Measurements from ENCODE around the gene PCCA.
"Not testable (repeated sequence)": the region's sequence is repeated elsewhere in the genome, so short reads cannot be mapped to it uniquely, and the experiment has no call there.

The PCCA gene

DNA sequence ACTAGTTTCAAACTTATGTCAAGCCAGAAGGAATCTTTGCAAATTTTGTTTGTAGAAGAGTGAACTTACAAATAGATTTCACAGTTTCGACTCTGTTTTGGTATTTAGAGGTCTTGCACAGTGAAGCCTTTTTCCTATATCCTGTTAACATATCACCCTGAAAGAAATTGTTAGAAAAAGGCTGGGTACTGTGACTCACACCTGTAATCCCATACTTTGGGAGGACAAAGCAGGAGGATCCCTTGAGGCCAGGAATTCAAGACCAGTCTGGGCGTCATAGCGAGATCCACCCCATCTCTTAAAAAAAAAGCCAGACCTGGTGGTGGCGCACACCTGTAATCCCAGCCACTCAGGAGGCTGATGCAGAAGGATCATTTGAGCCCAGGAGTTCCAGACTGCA, 275.7 kb downstream of the PCCA start:
- no peak for DNase-seq

DNA sequence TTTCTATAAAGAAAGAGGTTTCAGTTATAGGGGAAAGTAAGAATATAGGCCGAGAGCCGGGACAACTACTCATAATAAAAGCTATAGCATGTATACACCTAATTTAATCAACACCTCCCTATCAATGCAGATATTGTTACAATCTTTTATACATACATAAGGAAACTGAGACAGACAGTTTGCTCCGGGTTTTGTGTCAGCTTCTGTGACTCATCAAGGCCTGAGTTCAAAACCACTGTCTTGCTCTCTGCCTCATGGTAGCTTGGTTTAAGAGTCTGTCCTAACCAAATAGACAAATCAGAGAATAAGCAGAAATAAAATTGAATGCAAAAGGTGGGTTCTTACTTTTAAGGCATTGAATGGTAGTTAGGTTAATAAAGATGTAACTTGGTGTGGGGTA, 276.8 kb downstream of the PCCA start:
- no peak for DNase-seq

DNA sequence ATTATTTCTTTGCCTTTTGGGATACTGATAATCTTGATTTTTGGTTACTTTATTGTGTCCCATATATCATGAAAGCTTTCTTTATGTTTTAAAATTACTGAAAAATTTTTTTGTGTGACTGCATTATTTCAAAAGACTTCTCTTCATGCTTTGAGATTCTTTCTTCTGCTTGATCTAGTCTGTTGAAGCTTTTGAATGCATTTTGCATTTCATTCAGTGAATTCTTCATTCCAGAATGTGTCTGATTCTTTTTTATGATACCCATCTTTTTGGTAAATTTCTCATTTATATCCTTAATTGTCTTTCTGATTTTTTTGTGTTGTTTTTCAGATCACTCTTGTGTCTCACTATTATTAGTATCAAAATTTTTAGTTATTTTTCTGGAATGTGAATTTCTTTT, 289.6 kb downstream of the PCCA start:
- no peak for DNase-seq

DNA sequence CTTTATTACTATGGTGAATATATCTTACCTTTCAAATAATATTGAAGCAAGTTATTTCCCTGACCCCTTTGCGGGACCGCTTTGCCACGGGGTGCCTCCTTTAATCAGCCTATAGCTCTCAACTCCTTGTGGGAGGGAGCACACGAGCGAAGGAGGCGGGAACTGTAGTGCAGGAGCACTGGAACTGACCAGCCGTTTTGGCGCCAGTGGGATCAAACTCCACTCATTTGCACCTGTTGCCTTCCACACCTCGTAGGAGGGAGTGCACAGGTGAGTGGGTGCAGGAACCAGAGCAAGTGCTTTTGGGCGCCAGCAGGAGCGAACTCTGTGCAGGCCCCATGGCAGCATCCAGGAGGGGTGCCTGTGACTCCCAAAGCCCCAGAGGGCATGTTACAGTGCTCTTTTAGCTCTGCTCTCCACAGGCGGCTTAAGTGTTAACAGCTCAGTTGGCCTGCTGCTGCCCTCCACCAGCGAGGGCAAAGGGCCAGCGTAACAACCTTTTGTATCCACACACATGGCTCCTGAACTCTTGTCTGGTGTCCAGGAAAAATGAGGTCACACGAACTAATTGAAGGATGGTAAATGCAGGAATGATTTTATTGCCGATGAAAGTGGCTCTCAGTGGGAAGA, 292.8 kb downstream of the PCCA start:
- DNase-seq = no peak

DNA sequence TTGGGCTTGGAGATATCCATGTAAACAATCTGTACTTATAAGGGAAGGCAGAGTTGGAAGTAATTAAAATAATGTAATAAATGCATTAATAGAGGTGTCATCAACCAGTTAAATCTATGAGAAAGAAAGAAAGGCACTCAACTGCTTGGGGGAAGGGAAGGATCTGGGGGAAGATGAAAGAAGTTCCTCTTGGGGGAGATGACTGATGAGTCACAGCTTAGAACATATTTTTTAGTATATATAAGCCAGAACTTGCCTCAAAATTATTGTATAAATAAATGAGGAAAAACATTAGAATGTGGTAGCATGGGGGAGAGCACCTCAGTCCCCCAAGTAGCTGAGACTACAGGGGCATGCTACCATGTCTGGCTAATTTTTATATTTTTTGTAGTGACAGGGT, 293.9 kb downstream of the PCCA start:
- DNase-seq = no peak

DNA sequence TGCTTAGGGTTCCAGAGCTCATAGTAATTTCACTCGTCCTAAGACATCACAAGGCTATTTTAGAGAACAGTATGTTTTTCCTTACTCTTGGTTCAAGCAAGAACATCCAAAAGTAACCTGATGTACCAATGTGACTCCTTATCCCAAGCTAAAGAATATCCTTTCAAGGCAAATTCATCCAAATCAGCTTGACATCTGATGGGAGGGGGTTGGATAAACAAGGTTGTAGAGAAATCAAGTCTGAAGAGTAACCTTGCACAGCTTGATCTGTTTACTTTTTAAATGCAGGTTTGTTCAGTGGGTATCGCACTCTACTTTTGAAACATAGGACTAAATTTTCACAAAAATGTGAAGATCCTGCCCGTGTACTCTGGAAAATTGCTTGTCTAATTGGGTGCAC, 298.5 kb downstream of the PCCA start:
- DNase-seq = no peak

DNA sequence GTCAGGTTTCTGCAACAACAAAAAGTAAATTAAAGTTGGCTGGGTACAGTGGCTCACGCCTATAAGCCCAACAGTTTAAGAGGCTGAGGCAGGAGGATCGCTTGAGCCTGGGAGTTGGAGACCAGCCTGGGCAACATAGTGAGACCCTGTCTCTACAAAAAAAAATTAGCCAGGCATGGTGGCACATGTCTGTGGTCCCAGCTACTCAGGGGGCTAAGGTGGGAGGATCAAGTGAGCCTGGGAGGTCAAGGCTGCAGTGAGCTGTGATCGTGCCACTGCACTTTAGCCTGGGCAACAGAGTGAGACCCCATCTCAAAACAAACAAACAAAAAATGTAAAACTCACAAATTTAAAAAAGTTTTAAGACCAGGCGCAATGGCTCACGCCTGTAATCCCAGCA, 299.3 kb downstream of the PCCA start:
- not testable (repeated sequence) for DNase-seq

DNA sequence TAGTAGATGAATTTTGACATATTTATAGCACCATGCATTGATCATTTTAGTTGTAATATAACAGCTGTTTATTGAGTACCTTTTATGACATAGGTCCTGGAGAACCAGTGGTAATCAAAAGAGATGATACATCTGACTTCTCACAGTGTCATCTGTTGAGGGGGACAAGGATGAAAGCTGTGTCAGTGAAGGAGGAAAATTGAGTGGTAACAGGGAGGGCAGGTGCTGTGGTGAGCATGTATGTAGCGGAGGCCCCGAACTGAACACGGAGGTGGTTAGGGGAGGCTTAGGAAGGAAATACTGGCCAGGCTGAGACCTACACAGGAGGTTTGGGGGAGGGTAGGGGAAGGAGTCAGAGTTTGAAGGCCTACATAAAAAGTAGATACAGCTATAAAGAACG, 300.0 kb downstream of the PCCA start:
- DNase-seq = no peak

DNA sequence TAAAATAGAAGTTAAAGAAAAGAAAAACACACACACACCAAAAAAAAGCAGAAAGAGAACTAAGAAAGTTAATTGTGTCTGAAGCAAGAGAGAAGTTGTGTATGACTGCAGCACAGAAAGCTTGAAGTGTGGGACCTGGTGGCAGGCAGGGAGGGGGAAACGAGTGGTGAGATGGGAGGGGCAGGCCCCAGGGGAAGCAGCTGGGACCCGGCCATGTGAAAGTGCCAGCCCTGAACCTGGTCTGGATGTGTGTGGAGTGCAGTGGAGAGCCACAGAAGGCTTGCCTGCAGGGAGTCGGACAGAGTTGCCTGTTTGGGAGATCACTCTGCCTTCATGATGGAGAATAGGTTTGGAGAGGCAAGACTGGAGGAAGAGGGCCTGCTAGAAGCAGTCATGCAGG, 300.7 kb downstream of the PCCA start:
- no peak for DNase-seq

DNA sequence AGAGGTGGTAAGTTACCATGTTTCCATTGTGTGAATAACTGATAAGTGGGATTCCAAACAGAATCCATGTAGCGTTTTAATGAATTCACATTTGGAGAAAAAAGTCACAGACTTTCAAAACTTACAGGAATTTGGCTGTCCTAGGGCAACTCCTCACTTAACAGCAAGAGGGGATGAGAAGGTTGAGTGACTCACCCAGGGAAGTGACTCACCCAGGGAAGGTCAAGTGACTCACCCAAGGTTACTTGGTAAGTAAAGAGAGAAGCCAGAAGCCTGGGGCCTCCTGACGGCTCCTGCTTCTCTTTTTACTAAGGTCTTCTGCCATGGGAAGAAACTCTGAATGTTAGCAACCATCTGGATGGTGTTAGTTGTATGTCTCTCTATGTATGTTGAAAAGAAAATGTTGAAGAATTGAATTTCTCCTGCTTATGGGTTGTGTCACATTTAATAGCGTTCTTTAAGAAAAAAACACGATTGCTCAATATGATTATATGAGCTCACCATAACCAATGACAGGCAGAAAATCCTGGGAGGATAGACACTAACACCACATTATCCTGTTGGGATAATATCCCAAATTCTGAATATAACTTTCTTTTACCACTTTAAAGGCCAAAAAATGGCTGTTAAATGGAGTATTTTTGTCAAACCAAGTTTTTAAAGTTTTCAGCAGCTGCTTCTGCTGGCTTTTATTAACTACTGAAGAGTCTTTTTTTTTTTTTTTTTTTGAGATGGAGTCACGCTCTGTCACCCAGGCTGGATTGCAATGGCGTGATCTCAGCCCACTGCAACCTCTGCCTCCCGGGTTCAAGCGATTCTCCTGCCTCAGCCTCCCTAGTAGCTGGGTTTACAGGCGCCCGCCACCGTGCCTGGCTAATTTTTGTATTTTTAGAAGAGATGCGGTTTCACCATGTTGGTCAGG, 304.1 kb downstream of the PCCA start:
- DNase-seq = peak; percentile 96

DNA sequence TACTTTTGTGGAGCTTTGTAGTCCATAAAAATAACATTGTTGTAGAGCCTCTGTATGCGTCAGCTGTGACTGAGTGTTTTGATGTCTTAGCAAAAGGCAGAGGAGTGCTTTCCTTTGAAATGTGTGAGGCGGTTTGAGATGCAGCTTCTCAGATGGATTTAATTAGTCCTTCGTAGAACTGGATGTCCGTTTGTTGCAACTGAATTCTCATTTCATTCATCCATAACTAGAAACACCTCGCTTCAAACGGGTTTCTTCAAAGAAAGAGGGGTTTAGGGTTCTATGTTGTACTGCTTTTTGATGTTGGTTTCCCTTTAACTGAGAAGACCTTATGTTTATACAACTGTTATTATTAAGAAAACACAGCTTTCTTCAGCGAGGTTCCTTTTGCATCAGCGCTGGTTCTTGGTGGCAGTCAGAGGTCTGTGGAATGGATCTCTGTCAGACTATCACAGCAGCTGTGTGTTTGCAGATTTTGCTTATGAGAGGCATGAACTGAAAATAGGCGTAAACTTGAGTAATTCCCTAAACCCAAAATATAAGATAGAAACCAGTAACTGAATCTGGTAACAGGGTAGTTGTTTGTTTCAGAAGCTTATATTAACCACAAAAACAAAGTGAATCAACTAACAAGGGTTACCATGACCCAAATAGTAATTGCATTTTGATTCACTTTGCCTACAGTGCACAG, 305.3 kb downstream of the PCCA start:
- DNase-seq = peak; percentile 53

DNA sequence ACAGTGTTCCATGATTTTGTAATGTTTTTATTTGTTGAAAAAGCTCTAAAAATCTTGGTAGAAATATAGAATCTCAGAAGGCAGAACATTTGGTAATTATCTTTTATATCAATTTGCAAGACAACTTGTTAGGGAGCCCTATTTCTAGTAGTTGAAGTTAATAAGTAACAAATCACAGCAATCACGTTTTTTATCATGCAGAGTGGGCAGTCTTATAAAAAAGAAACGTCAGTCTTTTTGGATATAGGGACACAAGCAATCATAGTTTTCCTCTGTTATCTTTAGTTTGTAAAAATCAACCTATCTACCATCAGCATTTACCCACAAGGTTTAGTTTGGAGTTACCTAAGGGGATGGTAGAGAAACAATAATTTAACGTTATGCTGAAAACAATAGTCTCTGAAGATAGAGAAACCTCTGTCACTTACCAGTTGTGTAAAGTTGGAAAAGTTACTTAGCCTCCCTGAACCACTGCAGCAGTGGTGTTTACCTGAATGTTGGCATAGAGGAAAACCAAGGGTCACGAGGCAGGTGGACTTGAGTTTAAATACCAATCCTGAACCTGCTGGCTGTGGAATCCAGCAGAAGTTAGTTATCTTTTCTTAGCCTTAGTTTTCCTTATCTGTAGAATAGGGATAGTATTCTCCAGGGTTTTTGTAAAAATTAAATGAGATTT, 306.9 kb downstream of the PCCA start:
- no peak for DNase-seq

DNA sequence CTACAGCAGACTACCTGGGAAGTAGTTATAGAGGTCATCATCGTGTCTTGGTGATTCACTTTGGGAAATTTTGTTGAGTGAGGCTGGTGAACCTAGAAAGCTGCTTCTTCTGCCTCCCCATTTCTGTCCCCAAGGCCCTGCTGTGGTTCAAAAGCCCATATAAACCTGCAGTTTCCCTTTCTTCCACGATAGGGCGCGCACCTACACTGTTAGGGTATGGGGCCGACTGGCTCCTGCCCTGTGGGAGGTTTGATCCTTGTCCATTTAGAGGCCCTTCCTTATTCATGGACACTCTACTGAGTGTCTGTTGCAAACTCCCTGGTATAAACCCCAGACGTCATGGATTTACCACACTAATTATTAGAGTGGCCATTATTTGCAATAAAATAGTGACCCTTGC, 307.9 kb downstream of the PCCA start:
- DNase-seq = no peak

DNA sequence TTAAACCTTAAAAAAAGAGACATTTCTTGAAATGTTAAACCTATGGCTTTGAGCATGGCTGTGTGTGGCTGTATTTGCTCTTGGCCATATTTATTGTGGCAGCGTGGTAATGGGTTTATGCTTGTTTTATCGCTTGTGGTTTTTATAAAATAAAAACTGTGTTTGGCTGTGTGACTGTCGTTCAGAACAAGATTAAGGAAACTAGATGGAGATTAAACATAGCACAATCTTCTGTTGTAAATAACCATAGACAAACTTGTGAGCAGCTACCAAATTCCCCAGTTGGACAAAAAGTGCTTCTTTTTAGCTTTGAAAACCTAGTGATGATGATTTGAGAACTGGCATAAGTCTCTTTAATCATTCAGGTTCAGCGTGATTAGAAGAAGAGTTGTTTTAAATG, 308.7 kb downstream of the PCCA start:
- no peak for DNase-seq

DNA sequence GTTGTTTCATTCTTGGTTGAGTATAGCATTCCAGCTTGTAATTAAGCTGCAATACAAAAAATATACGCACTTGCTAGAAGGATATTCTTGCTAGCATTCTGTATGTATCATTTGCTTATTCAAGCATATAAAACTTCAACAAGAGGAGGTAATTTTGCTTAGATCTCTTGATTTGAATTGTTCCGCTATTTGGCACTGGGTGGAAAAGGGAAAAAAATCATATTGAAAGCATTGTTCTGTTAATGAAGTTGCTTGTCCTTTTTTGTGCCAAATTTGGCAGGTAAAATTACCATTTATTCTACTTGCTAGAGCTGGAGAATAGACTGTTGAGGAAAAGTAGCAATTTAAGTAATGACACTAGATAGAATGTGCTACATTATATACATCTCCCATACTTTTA, 309.5 kb downstream of the PCCA start:
- no peak for DNase-seq

DNA sequence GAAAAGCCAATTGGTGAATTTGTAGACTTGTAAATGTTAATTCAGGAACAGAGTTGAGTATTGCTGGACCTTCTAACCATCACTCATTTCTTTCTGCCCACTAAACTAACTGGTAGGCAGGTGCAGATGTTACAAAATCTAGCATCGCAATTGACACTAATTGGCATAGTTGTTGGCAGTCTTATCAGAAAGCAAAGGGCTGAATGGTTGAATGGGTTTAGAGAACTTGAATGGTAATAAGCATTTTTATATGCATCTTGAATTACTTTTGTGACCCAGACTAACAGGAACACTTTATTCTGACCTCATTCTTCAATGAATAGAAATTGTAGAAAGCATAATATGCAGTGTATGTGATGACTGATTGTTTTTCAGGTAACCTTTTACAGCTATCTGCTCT, 310.6 kb downstream of the PCCA start:
- no peak for DNase-seq

DNA sequence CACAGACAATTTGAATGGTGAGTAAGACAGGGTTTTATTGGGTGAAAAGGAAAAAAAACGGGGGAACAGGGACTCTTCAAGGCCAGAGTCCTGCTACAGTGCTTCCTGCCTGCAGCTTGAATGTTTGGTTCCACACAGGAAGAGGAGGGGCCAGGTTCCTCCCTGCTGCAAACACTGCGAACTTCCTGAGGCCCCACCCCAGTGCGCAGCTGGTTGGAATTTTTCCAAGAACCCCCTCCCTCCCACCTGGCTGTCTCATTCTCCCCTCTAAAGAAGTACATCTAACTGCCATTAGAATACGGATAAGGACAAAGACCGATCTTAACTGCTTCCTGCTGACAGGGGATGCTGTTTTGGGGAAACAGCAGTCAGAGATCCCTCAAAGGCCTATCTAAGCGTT, 314.8 kb downstream of the PCCA start:
- no peak for DNase-seq

DNA sequence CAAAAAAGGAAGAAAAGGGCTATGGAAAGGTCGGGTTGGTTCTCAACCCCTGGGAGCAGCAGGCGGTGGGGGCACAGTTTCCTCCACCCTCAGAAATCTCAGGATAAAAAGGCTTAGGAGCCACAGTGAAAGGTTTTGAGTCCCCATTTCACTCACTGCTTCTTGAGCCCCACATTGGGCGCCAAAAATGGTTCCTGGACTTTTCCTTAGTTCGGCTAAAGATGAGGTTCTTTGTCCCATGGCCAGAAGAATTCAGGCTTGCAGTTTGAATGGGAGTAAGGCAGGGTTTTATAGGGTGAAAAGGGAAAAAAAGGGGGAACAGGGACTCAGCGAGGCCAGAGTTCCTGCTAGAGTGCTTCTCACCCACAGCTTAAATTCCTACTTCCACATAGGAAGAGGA, 320.2 kb downstream of the PCCA start:
- no peak for DNase-seq

DNA sequence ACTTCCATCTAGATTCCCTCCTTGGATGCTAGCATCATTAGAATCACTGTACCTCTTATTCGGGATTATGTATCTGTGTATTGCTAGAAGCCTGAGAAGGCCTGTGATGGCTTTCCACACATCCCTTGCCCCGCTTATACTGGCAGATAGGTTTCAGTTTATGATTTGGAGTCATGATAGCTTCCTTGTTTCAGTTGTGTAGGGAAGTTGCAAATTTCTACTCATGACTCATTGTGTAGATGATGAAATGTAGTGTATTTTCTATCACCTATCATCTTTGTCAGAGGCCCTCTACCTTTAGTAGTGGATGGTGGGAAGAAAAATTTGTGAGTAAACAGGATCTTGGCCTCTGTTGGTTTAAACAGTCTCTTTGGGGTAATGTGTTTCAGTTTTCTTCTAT, 334.5 kb downstream of the PCCA start:
- DNase-seq = no peak

DNA sequence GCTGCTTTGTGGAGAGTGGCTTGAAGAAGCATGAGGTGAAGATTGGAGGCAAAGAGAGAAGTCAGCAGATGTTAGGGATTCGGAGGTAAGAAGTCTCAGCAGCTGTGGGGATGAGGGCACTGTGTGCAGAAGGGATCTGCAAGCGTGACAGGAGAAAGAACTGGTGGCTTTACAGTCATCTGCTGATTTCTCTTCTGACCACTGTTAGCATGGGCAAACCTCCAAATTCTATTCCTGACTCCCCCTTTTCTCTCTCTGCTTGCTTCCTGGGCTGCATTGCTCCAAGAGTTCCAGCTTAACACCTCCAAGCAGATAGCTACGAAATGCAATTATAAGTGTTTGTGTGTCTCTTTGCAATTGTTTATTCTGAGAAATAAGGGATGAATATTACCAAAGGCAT, 340.1 kb downstream of the PCCA start:
- DNase-seq = no peak

DNA sequence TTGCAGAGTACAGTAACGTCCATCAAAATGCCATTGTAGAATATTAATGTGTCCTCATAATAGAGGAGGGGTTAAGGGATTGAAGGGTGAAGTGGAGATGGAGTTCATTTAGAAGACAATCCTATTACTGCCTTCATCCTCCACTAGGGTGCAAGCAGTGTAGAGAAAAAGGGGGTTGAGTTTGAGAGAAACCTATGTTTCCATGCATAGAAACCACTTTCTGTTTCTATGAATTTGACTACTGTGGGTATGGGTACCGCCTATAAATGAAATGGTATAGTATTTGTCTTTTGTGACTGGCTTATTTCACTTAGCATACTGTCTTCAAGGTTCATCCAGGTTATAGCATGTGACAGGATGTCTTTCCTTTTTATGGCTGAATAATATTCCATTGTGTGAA, 343.7 kb downstream of the PCCA start:
- no peak for DNase-seq

DNA sequence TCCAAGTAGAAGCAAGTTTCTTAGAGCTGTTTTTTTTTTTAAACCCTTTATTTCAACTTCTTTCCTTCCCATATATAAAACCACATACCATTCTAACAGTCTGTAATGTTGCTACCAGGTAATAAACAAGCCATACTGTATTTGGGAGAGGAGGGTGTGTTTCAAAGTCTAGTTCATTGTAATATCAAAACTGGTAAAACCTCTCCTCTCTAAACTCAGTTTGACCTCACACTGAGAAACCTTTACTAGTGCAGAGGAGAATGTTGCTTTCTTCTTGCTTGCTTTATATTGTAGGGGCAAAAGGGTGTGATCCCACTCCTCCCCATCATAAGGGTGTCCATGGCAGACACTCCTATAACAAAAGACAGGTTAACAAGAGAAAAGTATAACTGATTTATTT, 344.6 kb downstream of the PCCA start:
- DNase-seq = no peak

DNA sequence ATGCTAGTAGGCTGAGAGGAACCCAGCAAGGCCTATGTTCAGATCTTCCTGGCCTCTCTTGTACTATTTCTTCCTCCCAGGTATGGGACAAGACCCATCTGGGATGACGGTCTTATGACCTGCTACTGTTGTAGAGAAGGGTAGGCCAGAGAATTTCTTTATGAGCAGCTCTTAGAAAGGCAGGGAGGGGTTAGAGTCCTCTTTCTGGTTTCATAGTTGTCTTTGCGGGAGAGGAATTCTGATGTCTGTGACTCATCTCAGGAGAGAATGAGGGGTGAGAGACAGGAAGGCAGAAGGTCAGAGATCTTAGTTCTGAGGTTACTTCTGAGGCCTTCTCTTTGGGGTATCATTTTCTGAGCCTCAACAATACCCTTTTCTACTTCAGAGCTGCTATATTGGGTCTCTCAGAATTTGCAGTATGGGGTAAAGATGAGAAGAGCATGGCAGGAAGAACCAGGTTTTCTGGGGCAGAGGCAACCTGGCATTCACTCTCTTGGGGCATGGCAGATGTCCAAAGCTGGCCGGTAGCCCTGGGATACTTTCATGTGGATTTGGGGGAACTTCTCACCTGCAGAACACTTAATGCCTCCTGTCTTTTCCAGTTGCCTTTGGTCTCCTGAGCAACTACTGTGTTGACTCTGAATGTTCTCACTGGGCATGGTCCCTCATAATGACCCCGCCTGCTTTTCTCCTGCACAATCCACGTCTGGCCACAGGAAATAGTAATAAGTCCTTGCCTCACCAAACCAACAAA, 345.3 kb downstream of the PCCA start:
- DNase-seq = no peak

Data from amniotic stem cell (primary cell).